ENCODE results near the gene RAB3C. TPM values are rescaled to one million over a fixed set of nuclear protein-coding genes. Genes with fewer than 3 reads are reported as not detected.
"Not testable (repeated sequence)": the region's sequence is repeated elsewhere in the genome, so short reads cannot be mapped to it uniquely, and the experiment has no call there.

The RAB3C gene
- total RNA-seq, 1 donor = not detected

GRCh38 chr5:58579781-58580180, 3.1 kb upstream of the RAB3C start:
- TF ChIP-seq, protein P1, sequence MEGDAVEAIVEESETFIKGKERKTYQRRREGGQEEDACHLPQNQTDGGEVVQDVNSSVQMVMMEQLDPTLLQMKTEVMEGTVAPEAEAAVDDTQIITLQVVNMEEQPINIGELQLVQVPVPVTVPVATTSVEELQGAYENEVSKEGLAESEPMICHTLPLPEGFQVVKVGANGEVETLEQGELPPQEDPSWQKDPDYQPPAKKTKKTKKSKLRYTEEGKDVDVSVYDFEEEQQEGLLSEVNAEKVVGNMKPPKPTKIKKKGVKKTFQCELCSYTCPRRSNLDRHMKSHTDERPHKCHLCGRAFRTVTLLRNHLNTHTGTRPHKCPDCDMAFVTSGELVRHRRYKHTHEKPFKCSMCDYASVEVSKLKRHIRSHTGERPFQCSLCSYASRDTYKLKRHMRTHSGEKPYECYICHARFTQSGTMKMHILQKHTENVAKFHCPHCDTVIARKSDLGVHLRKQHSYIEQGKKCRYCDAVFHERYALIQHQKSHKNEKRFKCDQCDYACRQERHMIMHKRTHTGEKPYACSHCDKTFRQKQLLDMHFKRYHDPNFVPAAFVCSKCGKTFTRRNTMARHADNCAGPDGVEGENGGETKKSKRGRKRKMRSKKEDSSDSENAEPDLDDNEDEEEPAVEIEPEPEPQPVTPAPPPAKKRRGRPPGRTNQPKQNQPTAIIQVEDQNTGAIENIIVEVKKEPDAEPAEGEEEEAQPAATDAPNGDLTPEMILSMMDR (IDR thresholded peaks at IDR 0.05; ENCODE audit: insufficient read depth, low read length) = no peak
- DNase-seq (ENCODE audit: low read depth) = no peak
- no peak overlapping the region for H3K4me3 ChIP-seq (ENCODE audit: low read depth, low read length)

DNA sequence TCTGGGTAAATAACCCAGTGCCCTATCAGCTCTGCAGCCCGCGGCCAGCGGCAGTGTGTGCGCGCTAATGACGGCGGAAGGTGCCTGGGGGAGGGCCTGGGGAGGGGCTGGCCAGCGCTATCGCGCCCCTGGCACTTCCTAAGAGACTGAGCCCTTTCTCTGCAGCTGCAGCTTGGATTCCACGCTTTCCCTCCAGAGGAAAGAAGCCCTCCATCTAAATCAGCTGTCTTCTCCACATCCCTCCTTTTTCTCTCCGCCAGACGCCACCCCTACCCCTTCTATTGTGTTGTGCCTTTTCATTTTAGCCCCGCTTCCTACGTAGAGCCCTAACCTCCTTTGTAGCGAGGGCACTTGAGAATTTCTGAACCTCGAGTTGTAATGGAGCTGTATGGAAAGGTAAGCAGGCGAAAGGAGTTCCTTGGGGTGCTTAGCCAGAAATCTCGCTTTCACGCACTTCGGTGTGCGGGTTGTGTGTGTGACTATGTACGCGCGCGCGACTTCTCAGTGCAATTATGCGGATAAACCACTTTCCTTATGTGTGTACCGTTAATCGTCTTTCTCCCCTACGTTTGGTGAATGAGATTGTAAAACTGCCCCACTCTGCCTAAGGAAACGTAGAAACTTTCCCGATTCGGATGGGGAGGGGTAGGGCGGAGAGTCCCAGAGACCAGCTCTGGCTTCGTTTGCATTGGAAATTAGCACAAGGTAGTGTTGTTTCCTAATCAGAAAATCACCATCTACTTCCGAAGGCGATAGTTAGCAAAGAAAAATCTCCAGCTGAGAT, 664 bp upstream of the RAB3C start:
- H3K4me3 ChIP-seq (ENCODE audit: low read depth, low read length) = peak overlapping the region; percentile 69
- no peak for DNase-seq (ENCODE audit: low read depth)
- TF ChIP-seq, protein P1 (IDR thresholded peaks at IDR 0.05; ENCODE audit: insufficient read depth, low read length) = no peak

DNA sequence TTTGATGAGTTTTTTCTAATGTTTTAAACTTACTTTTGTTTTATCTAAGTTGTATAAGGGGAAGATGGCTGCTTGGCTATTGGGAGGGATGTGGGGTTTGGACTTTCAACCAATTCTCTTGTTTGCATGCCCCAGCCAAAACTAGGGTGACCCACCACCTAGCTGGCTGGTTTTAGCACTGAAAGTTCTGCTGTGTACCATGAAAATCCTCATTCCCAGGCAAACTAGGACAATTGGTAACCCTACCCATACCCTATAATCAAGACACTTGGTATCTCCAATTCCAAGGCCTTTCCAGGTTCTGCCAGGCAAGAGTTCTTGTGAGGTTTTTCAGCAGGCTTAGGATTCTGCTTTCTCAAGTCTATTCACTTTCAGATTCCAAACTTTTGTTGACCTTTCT, 13.1 kb downstream of the RAB3C start:
- TF ChIP-seq, protein P1 (IDR thresholded peaks at IDR 0.05; ENCODE audit: insufficient read depth, low read length) = no peak
- no peak for DNase-seq (ENCODE audit: low read depth)
- H3K4me3 ChIP-seq (ENCODE audit: low read depth, low read length) = no peak overlapping the region

GRCh38 chr5:58598440-58598839, 15.6 kb downstream of the RAB3C start:
- TF ChIP-seq, protein P1 (IDR thresholded peaks at IDR 0.05; ENCODE audit: insufficient read depth, low read length) = no peak
- no peak for DNase-seq (ENCODE audit: low read depth)
- H3K4me3 ChIP-seq (ENCODE audit: low read depth, low read length) = no peak overlapping the region

GRCh38 chr5:58599217-58599616, 16.3 kb downstream of the RAB3C start:
- TF ChIP-seq, protein P1 (IDR thresholded peaks at IDR 0.05; ENCODE audit: insufficient read depth, low read length) = no peak
- no peak overlapping the region for H3K4me3 ChIP-seq (ENCODE audit: low read depth, low read length)
- no peak for DNase-seq (ENCODE audit: low read depth)

- not testable (repeated sequence) for DNase-seq (ENCODE audit: low read depth); H3K4me3 ChIP-seq (ENCODE audit: low read depth, low read length)
Measured at GRCh38 chr5:58600613-58601012, 17.7 kb downstream of the RAB3C start.

GRCh38 chr5:58602889-58603288, 20.0 kb downstream of the RAB3C start:
- not testable (repeated sequence) for DNase-seq (ENCODE audit: low read depth); H3K4me3 ChIP-seq (ENCODE audit: low read depth, low read length)

DNA sequence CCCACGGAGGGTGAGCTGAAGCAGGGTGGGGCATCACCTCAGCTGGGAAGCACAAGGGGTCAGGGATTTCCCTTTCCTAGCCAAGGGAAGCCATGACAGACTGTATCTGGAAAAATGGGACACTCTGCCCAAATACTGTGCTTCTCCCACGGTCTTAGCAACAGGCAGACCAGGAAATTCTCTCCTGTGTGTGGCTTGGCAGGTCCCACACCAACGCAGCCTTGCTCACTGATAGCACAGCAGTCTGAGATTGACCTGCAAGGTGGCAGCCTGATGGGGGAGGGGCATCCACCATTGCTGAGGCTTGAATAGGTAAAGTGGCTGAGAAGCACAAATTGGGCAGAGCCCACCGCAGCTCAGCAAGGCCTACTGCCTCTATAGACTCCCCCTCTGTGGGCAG, 23.2 kb downstream of the RAB3C start:
- TF ChIP-seq, protein P1 (IDR thresholded peaks at IDR 0.05; ENCODE audit: insufficient read depth, low read length) = no peak
- no peak for DNase-seq (ENCODE audit: low read depth)
- H3K4me3 ChIP-seq (ENCODE audit: low read depth, low read length) = no peak overlapping the region
